ENCODE results near the gene TMEM116.

DNA sequence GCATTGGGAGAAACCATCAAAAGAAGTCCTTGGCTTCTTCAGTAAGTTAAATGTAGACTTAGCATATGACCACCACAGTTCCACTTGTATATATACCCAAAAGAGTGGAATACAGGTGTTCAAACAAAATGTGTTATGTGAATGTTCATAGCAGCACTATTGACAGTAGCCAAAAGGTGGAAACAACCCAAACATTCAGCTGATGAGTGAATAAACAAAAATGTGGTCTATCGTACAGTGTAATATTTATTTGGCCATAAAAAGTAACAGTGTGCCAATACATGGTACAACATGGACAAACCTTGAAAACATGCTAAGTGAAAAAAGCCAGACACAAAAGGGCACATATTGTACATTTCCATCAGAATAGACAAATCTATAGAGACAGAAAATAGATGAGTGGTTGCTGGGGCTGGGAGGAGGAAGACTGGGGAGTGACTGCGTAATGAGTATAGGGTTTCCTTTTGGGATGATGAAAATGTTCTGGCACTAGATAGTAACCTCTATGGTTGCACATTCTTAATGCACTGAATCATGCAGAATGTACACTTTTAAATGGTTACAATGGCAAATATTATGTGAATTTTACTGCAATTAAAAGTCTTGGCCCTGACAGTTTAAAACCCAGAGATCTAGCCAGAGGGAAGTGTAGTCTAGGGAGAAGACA is 5.7 kb upstream of the TMEM116 start:
- TF ChIP-seq, protein P1, sequence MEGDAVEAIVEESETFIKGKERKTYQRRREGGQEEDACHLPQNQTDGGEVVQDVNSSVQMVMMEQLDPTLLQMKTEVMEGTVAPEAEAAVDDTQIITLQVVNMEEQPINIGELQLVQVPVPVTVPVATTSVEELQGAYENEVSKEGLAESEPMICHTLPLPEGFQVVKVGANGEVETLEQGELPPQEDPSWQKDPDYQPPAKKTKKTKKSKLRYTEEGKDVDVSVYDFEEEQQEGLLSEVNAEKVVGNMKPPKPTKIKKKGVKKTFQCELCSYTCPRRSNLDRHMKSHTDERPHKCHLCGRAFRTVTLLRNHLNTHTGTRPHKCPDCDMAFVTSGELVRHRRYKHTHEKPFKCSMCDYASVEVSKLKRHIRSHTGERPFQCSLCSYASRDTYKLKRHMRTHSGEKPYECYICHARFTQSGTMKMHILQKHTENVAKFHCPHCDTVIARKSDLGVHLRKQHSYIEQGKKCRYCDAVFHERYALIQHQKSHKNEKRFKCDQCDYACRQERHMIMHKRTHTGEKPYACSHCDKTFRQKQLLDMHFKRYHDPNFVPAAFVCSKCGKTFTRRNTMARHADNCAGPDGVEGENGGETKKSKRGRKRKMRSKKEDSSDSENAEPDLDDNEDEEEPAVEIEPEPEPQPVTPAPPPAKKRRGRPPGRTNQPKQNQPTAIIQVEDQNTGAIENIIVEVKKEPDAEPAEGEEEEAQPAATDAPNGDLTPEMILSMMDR (IDR thresholded peaks at IDR 0.05; ENCODE audit: extremely low read depth in 1 of 2, insufficient read depth in 1 of 2, low read depth in 1 of 2, low read length in 2 of 2): no peak
- peak; percentile 40 for TF ChIP-seq POLR2A (IDR thresholded peaks at IDR 0.05; ENCODE audit: low read depth, low read length)
- no peak for TF ChIP-seq POLR2AphosphoS5 (IDR thresholded peaks at IDR 0.05; ENCODE audit: insufficient read depth, low read depth, low read length)

All from endothelial cell of umbilical vein (primary cell).